ENCODE measurements around the gene CEL. TPM values are rescaled to one million over a fixed set of nuclear protein-coding genes. Genes with fewer than 3 reads are reported as not detected.

The CEL gene
- total RNA-seq, 1 experiment from 2014 or later, result 3.6 TPM

- H3K56ac ChIP-seq (ENCODE audit: insufficient read length, low read depth, low read length), result no peak overlapping the region
- no peak overlapping the region for H3T11ph ChIP-seq (ENCODE audit: low read length)
- no peak overlapping the region for H3K23ac ChIP-seq (ENCODE audit: insufficient read length, low read depth, low read length)
- no peaks in the 10 kb centered on the region for H3K27me3 Mint-ChIP-seq (ENCODE audit: low read depth)
- no peak overlapping the region for H3K4me2 ChIP-seq (ENCODE audit: insufficient read depth, insufficient read length, low read length)
- H3K4me1 Mint-ChIP-seq, result peaks cover 28 to 29% of the 10 kb centered on the region in 2 experiments
- peak overlapping the region in 1 of 3 experiments; percentile 28; a peak in 1 of 7 replicates for H3K27ac Mint-ChIP-seq
- no peak overlapping the region; the same call in 1 of the 2 replicates for H2BK15ac ChIP-seq (ENCODE audit: low read depth, low read length)
- peaks cover 3% of the 10 kb centered on the region for H4K20me1 ChIP-seq (ENCODE audit: control insufficient read depth, insufficient read depth, insufficient read length)
- no peak overlapping the region for H3K4ac ChIP-seq (ENCODE audit: low read depth, low read length)
- H3K4me3 Mint-ChIP-seq, result no peak overlapping the region
- no peak overlapping the region for H2BK20ac ChIP-seq (ENCODE audit: low read depth, low read length, poor library complexity, severe bottlenecking)
- H3K23me2 ChIP-seq (ENCODE audit: insufficient read length, low read depth, low read length, poor library complexity, severe bottlenecking), result no peaks in the 10 kb centered on the region
- H3K9ac ChIP-seq (ENCODE audit: extremely low read depth, insufficient read length, low read length), result no peak overlapping the region
- no peak overlapping the region for H3K14ac ChIP-seq (ENCODE audit: insufficient read depth, low read length)
- TF ChIP-seq, protein P1, sequence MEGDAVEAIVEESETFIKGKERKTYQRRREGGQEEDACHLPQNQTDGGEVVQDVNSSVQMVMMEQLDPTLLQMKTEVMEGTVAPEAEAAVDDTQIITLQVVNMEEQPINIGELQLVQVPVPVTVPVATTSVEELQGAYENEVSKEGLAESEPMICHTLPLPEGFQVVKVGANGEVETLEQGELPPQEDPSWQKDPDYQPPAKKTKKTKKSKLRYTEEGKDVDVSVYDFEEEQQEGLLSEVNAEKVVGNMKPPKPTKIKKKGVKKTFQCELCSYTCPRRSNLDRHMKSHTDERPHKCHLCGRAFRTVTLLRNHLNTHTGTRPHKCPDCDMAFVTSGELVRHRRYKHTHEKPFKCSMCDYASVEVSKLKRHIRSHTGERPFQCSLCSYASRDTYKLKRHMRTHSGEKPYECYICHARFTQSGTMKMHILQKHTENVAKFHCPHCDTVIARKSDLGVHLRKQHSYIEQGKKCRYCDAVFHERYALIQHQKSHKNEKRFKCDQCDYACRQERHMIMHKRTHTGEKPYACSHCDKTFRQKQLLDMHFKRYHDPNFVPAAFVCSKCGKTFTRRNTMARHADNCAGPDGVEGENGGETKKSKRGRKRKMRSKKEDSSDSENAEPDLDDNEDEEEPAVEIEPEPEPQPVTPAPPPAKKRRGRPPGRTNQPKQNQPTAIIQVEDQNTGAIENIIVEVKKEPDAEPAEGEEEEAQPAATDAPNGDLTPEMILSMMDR (conservative IDR thresholded peaks at IDR 0.05), result no peak
- peaks cover 2% of the 10 kb centered on the region; the same call in 1 of the 2 replicates for H3K4me1 ChIP-seq (ENCODE audit: insufficient read depth, low read length)
- no peak overlapping the region for H4K8ac ChIP-seq (replicated peaks; ENCODE audit: insufficient read length, low read depth, low read length)
- no peak overlapping the region for H2AK5ac ChIP-seq (ENCODE audit: insufficient read length, low read length)
- no peak overlapping the region for H4K91ac ChIP-seq (ENCODE audit: insufficient read length, low read depth, low read length)
- H2BK12ac ChIP-seq (ENCODE audit: insufficient read length, low read depth, low read length), result no peak overlapping the region
- H2BK5ac ChIP-seq (ENCODE audit: insufficient read length, low read length), result no peak overlapping the region
- peaks cover 27 to 48% (median 44%) of the 10 kb centered on the region in 3 experiments; a peak in 6 of 7 replicates for H3K36me3 Mint-ChIP-seq (ENCODE audit: insufficient read depth in 1 of 3, low read depth in 3 of 3)
- WGBS (ENCODE audit: extremely low coverage, insufficient read length, low lambda C conversion rate), result no CpG with 5 or more reads among the region's 7 CpGs
- no peaks in the 10 kb centered on the region for H3K27me3 ChIP-seq (ENCODE audit: insufficient read depth, low read length)
- H2AFZ ChIP-seq (ENCODE audit: low read length), result no peak overlapping the region
- no peak overlapping the region for H3K27ac ChIP-seq (ENCODE audit: insufficient read length, low read depth, low read length)
- H3K9me3 Mint-ChIP-seq, result no peaks in the 10 kb centered on the region; a peak in 1 of 5 replicates
- H3K9me3 ChIP-seq (ENCODE audit: control insufficient read depth, low read depth, low read length), result no peaks in the 10 kb centered on the region
- H3K79me2 ChIP-seq (ENCODE audit: insufficient read depth, low read length), result no peaks in the 10 kb centered on the region
- H3K79me1 ChIP-seq (ENCODE audit: insufficient read depth, low read depth, low read length, poor library complexity, severe bottlenecking), result no peaks in the 10 kb centered on the region
- no peak for DNase-seq
- H4K5ac ChIP-seq (ENCODE audit: insufficient read length, low read depth, low read length), result no peak overlapping the region
- no peak overlapping the region for H3K18ac ChIP-seq (ENCODE audit: insufficient read length, low read depth, low read length)
- H2BK120ac ChIP-seq (ENCODE audit: low read depth, low read length, poor library complexity, severe bottlenecking), result no peak overlapping the region
These were observed 3.7 kb upstream of the CEL start for GRCh38 chr9:133058071-133058470.
